Gastroesophageal sphincter (tissue), 4 donors: ENCODE data around the gene CNTROB. TPM values are rescaled to one million over a fixed set of nuclear protein-coding genes. Genes with fewer than 3 reads are reported as not detected.

Source experiments
- ATAC-seq: fragments of 150-250 bp; one replicate; pipeline ENCODE4 v1.9.1; 2016; ENCODE audit warnings: mild to moderate bottlenecking, moderate library complexity
- H3K27ac ChIP-seq, 4 donors: fragments of 200-600 bp; sonication (generic) in 3 of 4; 1 replicate in 3 of 4; 2 replicates in 1 of 4; pipeline ENCODE4 v1.5.1; 2016 to 2019
- H3K27me3 ChIP-seq: fragments of 200-600 bp; sonication (generic); one replicate; pipeline ENCODE4 v1.5.1; 2019
- H3K36me3 ChIP-seq, 2 donors: fragments of 200-600 bp; sonication (generic); one replicate each; pipeline ENCODE4 v1.5.1; 2019; ENCODE audit warnings: control low read depth in 1 of 2
- H3K4me1 ChIP-seq, 3 donors: fragments of 200-600 bp; sonication (generic); 1 replicate in 2 of 3; 2 replicates in 1 of 3; pipeline ENCODE4 v1.5.1; 2016 to 2019; ENCODE audit warnings: control low read depth in 2 of 3
- H3K4me3 ChIP-seq, 2 donors: fragments of 200-600 bp; sonication (generic); one replicate each; pipeline ENCODE4 v1.5.1; 2019; ENCODE audit warnings: mild to moderate bottlenecking in 1 of 2, moderate library complexity in 1 of 2
- H3K9me3 ChIP-seq, 3 donors: fragments of 200-600 bp; sonication (generic); one replicate each; pipeline ENCODE4 v1.5.1; 2017 to 2019; ENCODE audit warnings: control low read depth in 2 of 3
- EP300 ChIP-seq: sonication (generic); formaldehyde crosslinking; IDR thresholded peaks from one replicate; pipeline ENCODE4 v1.6.1; 2017; ENCODE audit warnings: antibody characterized with exemption, mild to moderate bottlenecking
- POLR2A ChIP-seq, 2 donors: fragments of 450-650 bp; IDR thresholded peaks; one replicate each; pipeline ENCODE4 v1.6.1; 2017; ENCODE audit warnings: antibody characterized with exemption in 2 of 2, mild to moderate bottlenecking in 2 of 2, moderate library complexity in 1 of 2
- POLR2AphosphoS5 ChIP-seq: sonication (generic); formaldehyde crosslinking; IDR thresholded peaks from one replicate; pipeline ENCODE4 v1.6.1; 2017; ENCODE audit warnings: antibody characterized with exemption
- WGBS, 2 donors: methylation state at CpG; one replicate each; pipeline ENCODE4 v1.1.5; 2018; ENCODE audit warnings: low coverage in 1 of 2; 5-methylcytosine and 5-hydroxymethylcytosine counted together
- total RNA-seq, 4 donors: library from RNA; depleted of rRNA; stranded (reverse); fragments of >200 nt; gene quantifications; one replicate each; pipeline ENCODE4 v1.1.0, GENCODE V29; 2016
- TF ChIP-seq, protein P1 (sequence below), 4 experiments: fragments of 200-600 bp in 2 of 4; fragments of 450-650 bp in 2 of 4; sonication (generic) in 1 of 4; IDR thresholded peaks; one replicate each; pipeline ENCODE4 v1.5.1; 2017 to 2019; ENCODE audit warnings: antibody characterized with exemption in 4 of 4, mild to moderate bottlenecking in 2 of 4, moderate library complexity in 2 of 4

CNTROB gene
- total RNA-seq, 4 donors from 2014 or later, result 15.6 to 31.8 (median 18.2) TPM

DNA sequence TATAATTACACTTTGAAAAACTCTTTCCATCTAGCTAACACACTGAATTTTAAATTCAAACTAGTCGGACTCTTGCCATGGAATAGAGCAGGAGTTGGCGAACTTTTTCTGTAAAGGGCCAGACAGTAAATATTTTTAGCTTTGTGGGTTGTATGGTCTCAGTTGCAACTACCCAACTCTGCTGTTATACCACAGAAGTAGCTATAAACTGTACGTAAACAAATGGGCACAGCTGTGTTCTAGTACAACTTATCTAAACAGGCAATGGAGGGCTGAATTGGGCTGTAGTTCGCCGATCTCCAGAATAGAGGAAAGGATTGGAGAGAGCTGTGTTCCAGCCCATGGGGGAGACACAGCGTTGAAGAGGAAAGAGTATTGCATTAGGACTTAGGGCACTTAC is 8.7 kb downstream of the CNTROB start:
- Histone ChIP-seq H3K27me3 (no peaks in the 10 kb centered on the region), H3K27ac (no peak overlapping the region), H3K36me3 (peaks cover 0 to 97% of the 10 kb centered on the region in 2 donors), H3K9me3 (no peaks in the 10 kb centered on the region), H3K4me3 (no peak overlapping the region), H3K4me1 (no peaks in the 10 kb centered on the region)
- no peak for ATAC-seq
- WGBS, 2 donors, result 90 to 94% methylated on average over 4 to 6 of the region's 6 CpGs
- TF ChIP-seq EP300 (no peak), POLR2A (IDR thresholded peaks at IDR 0.05) (no peak), POLR2AphosphoS5 (no peak)
- TF ChIP-seq, protein P1, sequence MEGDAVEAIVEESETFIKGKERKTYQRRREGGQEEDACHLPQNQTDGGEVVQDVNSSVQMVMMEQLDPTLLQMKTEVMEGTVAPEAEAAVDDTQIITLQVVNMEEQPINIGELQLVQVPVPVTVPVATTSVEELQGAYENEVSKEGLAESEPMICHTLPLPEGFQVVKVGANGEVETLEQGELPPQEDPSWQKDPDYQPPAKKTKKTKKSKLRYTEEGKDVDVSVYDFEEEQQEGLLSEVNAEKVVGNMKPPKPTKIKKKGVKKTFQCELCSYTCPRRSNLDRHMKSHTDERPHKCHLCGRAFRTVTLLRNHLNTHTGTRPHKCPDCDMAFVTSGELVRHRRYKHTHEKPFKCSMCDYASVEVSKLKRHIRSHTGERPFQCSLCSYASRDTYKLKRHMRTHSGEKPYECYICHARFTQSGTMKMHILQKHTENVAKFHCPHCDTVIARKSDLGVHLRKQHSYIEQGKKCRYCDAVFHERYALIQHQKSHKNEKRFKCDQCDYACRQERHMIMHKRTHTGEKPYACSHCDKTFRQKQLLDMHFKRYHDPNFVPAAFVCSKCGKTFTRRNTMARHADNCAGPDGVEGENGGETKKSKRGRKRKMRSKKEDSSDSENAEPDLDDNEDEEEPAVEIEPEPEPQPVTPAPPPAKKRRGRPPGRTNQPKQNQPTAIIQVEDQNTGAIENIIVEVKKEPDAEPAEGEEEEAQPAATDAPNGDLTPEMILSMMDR (IDR thresholded peaks at IDR 0.05), result no peak

DNA sequence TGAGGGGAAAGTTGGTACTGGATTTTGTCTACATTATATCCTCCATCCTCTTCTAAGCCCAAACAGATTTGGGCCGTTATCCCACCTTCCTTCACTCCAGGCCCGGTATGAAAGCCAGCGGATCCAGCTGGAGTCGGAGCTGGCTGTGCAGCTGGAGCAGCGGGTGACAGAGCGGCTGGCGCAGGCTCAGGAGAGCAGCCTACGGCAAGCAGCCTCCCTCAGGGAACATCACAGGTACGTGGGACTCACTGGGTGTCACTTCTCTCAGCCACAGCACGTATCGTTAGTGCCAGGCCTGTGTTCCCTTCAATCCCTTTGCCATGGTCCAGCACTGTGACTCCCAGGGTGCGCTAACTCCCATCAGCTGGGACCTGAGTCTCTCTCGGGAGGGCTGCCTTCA is 11.3 kb downstream of the CNTROB start:
- TF ChIP-seq EP300 (no peak), POLR2A (IDR thresholded peaks at IDR 0.05) (no peak), POLR2AphosphoS5 (no peak)
- TF ChIP-seq, protein P1 (IDR thresholded peaks at IDR 0.05), result no peak
- Histone ChIP-seq H3K27me3 (no peaks in the 10 kb centered on the region), H3K4me3 (no peak overlapping the region), H3K36me3 (peaks cover 0 to 97% of the 10 kb centered on the region in 2 donors), H3K4me1 (no peaks in the 10 kb centered on the region), H3K27ac (no peak overlapping the region), H3K9me3 (no peaks in the 10 kb centered on the region)
- no peak for ATAC-seq
- WGBS, 2 donors, result 78 to 87% methylated on average over 4 to 5 of the region's 13 CpGs

DNA sequence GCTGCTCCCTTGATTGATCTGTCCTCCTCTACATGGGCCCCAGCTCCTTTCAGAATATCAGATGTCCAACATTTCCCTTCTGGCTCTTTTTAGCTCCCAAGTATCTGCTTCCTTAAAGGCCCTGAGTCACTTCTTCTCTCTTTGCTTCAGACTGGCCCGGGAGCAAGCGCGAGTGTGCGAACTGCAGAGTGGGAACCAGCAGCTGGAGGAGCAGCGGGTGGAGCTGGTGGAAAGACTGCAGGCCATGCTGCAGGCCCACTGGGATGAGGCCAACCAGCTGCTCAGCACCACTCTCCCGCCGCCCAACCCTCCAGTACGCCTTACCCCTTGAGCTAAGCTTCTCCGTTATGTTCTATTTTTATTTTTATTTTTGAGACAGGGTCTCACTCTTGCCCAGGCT is 12.3 kb downstream of the CNTROB start:
- Histone ChIP-seq H3K9me3 (no peaks in the 10 kb centered on the region), H3K4me1 (no peaks in the 10 kb centered on the region), H3K4me3 (no peak overlapping the region), H3K36me3 (peaks cover 0 to 97% of the 10 kb centered on the region in 2 donors), H3K27me3 (no peaks in the 10 kb centered on the region), H3K27ac (no peak overlapping the region)
- TF ChIP-seq, protein P1 (IDR thresholded peaks at IDR 0.05), result no peak
- no peak for TF ChIP-seq POLR2AphosphoS5
- TF ChIP-seq POLR2A (IDR thresholded peaks at IDR 0.05), result no peak
- no peak for TF ChIP-seq EP300
- 84 to 92% methylated on average over 4 to 9 of the region's 9 CpGs for WGBS, 2 donors
- ATAC-seq, result no peak

DNA sequence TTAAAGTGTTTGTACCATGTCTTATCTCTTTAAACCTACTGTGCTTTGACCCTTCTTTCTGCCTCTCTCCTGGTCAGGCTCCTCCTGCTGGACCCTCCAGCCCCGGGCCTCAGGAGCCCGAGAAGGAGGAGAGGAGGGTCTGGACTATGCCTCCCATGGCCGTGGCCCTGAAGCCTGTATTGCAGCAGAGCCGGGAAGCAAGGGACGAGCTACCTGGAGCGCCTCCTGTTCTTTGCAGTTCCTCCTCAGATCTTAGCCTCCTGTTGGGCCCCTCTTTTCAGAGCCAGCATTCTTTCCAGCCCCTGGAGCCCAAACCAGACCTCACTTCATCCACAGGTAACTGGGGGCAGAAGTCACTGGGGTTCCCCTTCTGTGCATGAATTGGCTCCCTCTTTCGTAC is 13.6 kb downstream of the CNTROB start:
- 100% methylated on average over 1 of the region's 7 CpGs for WGBS, 2 donors
- Histone ChIP-seq H3K9me3 (no peaks in the 10 kb centered on the region), H3K36me3 (peaks cover 0 to 86% of the 10 kb centered on the region in 2 donors)

DNA sequence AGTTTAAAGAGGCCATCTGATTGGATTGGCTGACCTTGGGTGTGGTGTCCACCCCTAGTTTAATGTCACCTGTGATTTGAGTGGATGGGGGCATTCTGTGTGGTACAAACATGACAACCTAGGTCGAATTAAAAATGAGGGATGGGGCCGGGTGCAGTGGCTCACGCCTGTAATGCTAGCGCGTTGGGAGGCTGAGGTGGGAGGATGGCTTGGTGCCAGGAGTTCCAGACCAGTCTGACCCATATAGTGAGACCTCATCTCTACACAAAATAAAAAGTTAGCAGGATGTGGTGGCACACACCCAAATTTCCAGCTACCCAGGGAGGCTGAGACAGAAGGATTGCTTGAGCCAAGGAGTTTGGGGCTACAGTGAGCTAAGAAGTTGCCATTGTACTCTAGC is 14.4 kb downstream of the CNTROB start:
- no peaks in the 10 kb centered on the region for H3K27me3 ChIP-seq
- no peak for ATAC-seq
- TF ChIP-seq POLR2A (IDR thresholded peaks at IDR 0.05), result no peak
- TF ChIP-seq EP300, result no peak
- no peak for TF ChIP-seq POLR2AphosphoS5
- TF ChIP-seq, protein P1 (IDR thresholded peaks at IDR 0.05), result no peak
- 75% methylated on average over 5 of the region's 5 CpGs; no CpG with 5 or more reads in 1 of the 2 donors for WGBS, 2 donors
- no peaks in the 10 kb centered on the region for H3K9me3 ChIP-seq
- peaks cover 0 to 5% (median 0%) of the 10 kb centered on the region in 3 donors for H3K4me1 ChIP-seq
- H3K27ac ChIP-seq, result no peak overlapping the region
- H3K36me3 ChIP-seq, result peaks cover 0 to 78% of the 10 kb centered on the region in 2 donors
- no peak overlapping the region for H3K4me3 ChIP-seq

More for the DNA sequence above, 13.6 kb downstream of the CNTROB start:
- ATAC-seq, result no peak
- TF ChIP-seq POLR2A (IDR thresholded peaks at IDR 0.05) (no peak), EP300 (no peak), POLR2AphosphoS5 (no peak)
- TF ChIP-seq, protein P1 (IDR thresholded peaks at IDR 0.05), result no peak
- Histone ChIP-seq H3K27me3 (no peaks in the 10 kb centered on the region), H3K4me1 (no peaks in the 10 kb centered on the region), H3K4me3 (no peak overlapping the region), H3K27ac (no peak overlapping the region)
